HCT116 (cell line): ENCODE results near the gene ZNF396. TPM values are rescaled to one million over a fixed set of nuclear protein-coding genes. Genes with fewer than 3 reads are reported as not detected.

Experiments
- ATAC-seq: fragments of 200-7000 bp; cut with Tn5 transposase; 2 replicates; pipeline ENCODE4 v1.9.1; 2020; ENCODE audit warnings: mild to moderate bottlenecking, moderate library complexity
- BruUV-seq: library from RNA; stranded (reverse); fragments of 400-500 nt; replicated peaks from 2 replicates; lab custom pipeline; 2021; lab: Mats Ljungman, UMichigan
- CTCF ChIA-PET: fragments of 300-600 bp; sonication (Branson Sonifier 250); formaldehyde crosslinking; loops from one replicate; lab custom pipeline; 2021; ENCODE audit warnings: antibody characterized with exemption; lab: Charles Lee
- POLR2A ChIA-PET: fragments of 300-600, 350-600 bp; sonication (Branson Sonifier 250); formaldehyde crosslinking; loops from one replicate; lab custom pipeline; 2021; ENCODE audit warnings: antibody characterized with exemption; lab: Charles Lee
- RAD21 ChIA-PET, 2 experiments: fragments of 300-600 bp; sonication (Branson Sonifier 250); formaldehyde crosslinking; loops; one replicate each; lab custom pipeline; 2023; ENCODE audit warnings: low total read pairs in 2 of 2; ENCODE audit not compliant: uncharacterized antibody in 2 of 2, unreplicated experiment in 2 of 2, low non-redundant PET in 1 of 2; lab: Charles Lee
- DNase-seq: peaks from one replicate; pipeline ENCODE4 v3.0.0-alpha.2; 2010; ENCODE audit warnings: low read depth, low spot score
- H2AFZ ChIP-seq: fragments of 200-600 bp; shearing (Covaris generic), sonication (generic); 2 replicates; pipeline ENCODE4 v1.6.1; 2017; ENCODE audit warnings: low read depth, mixed run types, mixed read lengths, antibody characterized with exemption, low read length; ENCODE audit not compliant: poor library complexity, severe bottlenecking
- H3K27ac ChIP-seq: 2 replicates; pipeline ENCODE4 v1.5.1; 2012; ENCODE audit warnings: low read depth, low read length
- H3K27me3 ChIP-seq: fragments of 200-600 bp; sonication (generic); 2 replicates; pipeline ENCODE4 v1.6.1; 2016; ENCODE audit warnings: mixed run types, low read length, mixed read lengths; ENCODE audit not compliant: insufficient read depth
- H3K36me3 ChIP-seq, 2 experiments: fragments of 200-500 bp in 1 of 2; fragments of 200-600 bp in 1 of 2; sonication (Bioruptor generic) in 1 of 2; sonication (generic) in 1 of 2; 2 replicates each; pipeline versions ENCODE4 v1.5.1 to v1.6.1; 2014 to 2016; ENCODE audit warnings: low read length in 2 of 2, inconsistent platforms in 1 of 2, mixed read lengths in 1 of 2, mixed run types in 1 of 2; ENCODE audit not compliant: insufficient read depth in 2 of 2, control insufficient read depth in 1 of 2
- H3K4me1 ChIP-seq, 2 experiments: fragments of 200-600 bp in 1 of 2; sonication (generic) in 1 of 2; 2 replicates each; pipeline versions ENCODE4 v1.5.1 to v1.6.1; 2012 to 2017; ENCODE audit warnings: low read length in 2 of 2, inconsistent platforms in 1 of 2, mild to moderate bottlenecking in 1 of 2, mixed read lengths in 1 of 2, mixed run types in 1 of 2, moderate library complexity in 1 of 2; ENCODE audit not compliant: insufficient read depth in 2 of 2, control insufficient read depth in 1 of 2
- H3K4me2 ChIP-seq: fragments of 200-600 bp; sonication (generic); 2 replicates; pipeline ENCODE4 v1.6.1; 2017; ENCODE audit warnings: mixed run types, low read length, mixed read lengths
- H3K4me3 ChIP-seq, 2 experiments: fragments of 200-600 bp in 1 of 2; sonication (generic) in 1 of 2; replicated peaks in 1 of 2; 2 replicates each; pipeline ENCODE4 v1.5.1; 2011 to 2016; ENCODE audit warnings: low read length in 2 of 2, control low read depth in 1 of 2, low read depth in 1 of 2, mild to moderate bottlenecking in 1 of 2, mixed read lengths in 1 of 2, mixed run types in 1 of 2
- H3K79me2 ChIP-seq: fragments of 200-600 bp; sonication (generic); 2 replicates; pipeline ENCODE4 v1.6.1; 2017; ENCODE audit warnings: mild to moderate bottlenecking, mixed run types, low read length, moderate library complexity, mixed read lengths; ENCODE audit not compliant: insufficient read depth
- H3K9ac ChIP-seq: fragments of 200-600 bp; sonication (generic); 2 replicates; pipeline ENCODE4 v1.6.1; 2016; ENCODE audit warnings: low read length, mixed read lengths
- H3K9me2 ChIP-seq: fragments of 200-600 bp; sonication (generic), shearing (Covaris generic); 2 replicates; pipeline ENCODE4 v1.6.1; 2017; ENCODE audit warnings: mixed run types, mild to moderate bottlenecking, moderate library complexity; ENCODE audit not compliant: insufficient read depth
- H3K9me3 ChIP-seq, 2 experiments: fragments of 200-500 bp in 1 of 2; fragments of 200-600 bp in 1 of 2; sonication (Bioruptor generic) in 1 of 2; sonication (generic) in 1 of 2; 2 replicates each; pipeline ENCODE4 v1.6.1; 2014 to 2017; ENCODE audit warnings: low read length in 2 of 2, mixed read lengths in 2 of 2, inconsistent platforms in 1 of 2, low read depth in 1 of 2, mild to moderate bottlenecking in 1 of 2, mixed run types in 1 of 2, moderate library complexity in 1 of 2; ENCODE audit not compliant: control insufficient read depth in 1 of 2, insufficient read depth in 1 of 2
- H4K20me1 ChIP-seq: fragments of 200-600 bp; sonication (generic), shearing (Covaris generic); 2 replicates; pipeline ENCODE4 v1.6.1; 2017; ENCODE audit warnings: mixed run types, mild to moderate bottlenecking, moderate library complexity; ENCODE audit not compliant: insufficient read depth
- CBX3 ChIP-seq: IDR thresholded peaks from 2 replicates; pipeline ENCODE4 v1.6.1; 2012; ENCODE audit warnings: low read depth
- CTCF ChIP-seq, 3 experiments: fragments of 200-600 bp in 1 of 3; sonication (generic) in 1 of 3; IDR thresholded peaks in 2 of 3; conservative IDR thresholded peaks in 1 of 3; 2 replicates each; pipeline ENCODE4 v1.5.1; 2012 to 2017; ENCODE audit warnings: low read depth in 2 of 3, low read length in 2 of 3, antibody characterized with exemption in 1 of 3, borderline replicate concordance in 1 of 3, control low read depth in 1 of 3, mild to moderate bottlenecking in 1 of 3, mixed read lengths in 1 of 3, mixed run types in 1 of 3, moderate library complexity in 1 of 3; ENCODE audit not compliant: insufficient read depth in 1 of 3
- RAD21 ChIP-seq: IDR thresholded peaks from 2 replicates; pipeline ENCODE4 v1.6.1; 2012; ENCODE audit warnings: low read depth, mild to moderate bottlenecking
- YY1 ChIP-seq: IDR thresholded peaks from 2 replicates; pipeline ENCODE4 v1.6.1; 2011; ENCODE audit warnings: low read length, low read depth, moderate library complexity, mild to moderate bottlenecking; ENCODE audit not compliant: insufficient replicate concordance; ENCODE audit errors: extremely low read depth
- intact Hi-C: fragments of 100-400 bp; cut with micrococcal nuclease; formaldehyde crosslinking; loops from 2 replicates; pipeline ENCODE4 v1.10.0; 2022
- total RNA-seq: library from RNA; stranded (reverse); gene quantifications from one replicate; pipeline ENCODE4 v1.2.1, GENCODE V29; 2021; ENCODE audit not compliant: unreplicated experiment

The ZNF396 gene
- total RNA-seq, 1 experiment from 2014 or later: 1.3 TPM

- CTCF ChIA-PET: interaction anchor here (0.9 to 1.7 kb wide), 16 partner anchors 8 to 897 kb away, joined by 3 to 11 read pairs (median 5); partner anchors contain the start of gene ZNF396
- H4K20me1 ChIP-seq: no peaks in the 10 kb centered on the region
- H3K4me3 ChIP-seq: no peak overlapping the region
- H3K27me3 ChIP-seq: 0 out of 2 replicates have a peak, but pooled peaks cover 6% of the 10 kb centered on the region
- BruUV-seq: no TSS peak
- H3K9me3 ChIP-seq: no peaks in the 10 kb centered on the region
- no peak overlapping the region for H3K27ac ChIP-seq
- TF ChIP-seq YY1 (no peak), CTCF (IDR thresholded peaks at IDR 0.05 in 2 of 3, conservative IDR thresholded peaks at IDR 0.05 in 1 of 3; ENCODE audit: borderline replicate concordance in 1 of 3, insufficient read depth in 1 of 3, low read depth in 2 of 3, low read length in 2 of 3) (peak; percentile 30 to 62 (median 48); a peak in 4 of 6 replicates), CBX3 (0 out of 2 replicates have a peak, but pooled peaks have one; percentile 32), RAD21 (peak; percentile 48)
- ATAC-seq (peak; percentile 86), DNase-seq (peak; percentile 37)
- 0 out of 4 replicates have a peak, but pooled peaks cover 0 to 4% of the 10 kb centered on the region in 2 experiments for H3K4me1 ChIP-seq
- POLR2A ChIA-PET: interaction anchor here (1.0 kb wide), 1 partner anchor 8 kb away, joined by 5 read pairs; no protein-coding TSS in a partner anchor
- no peak overlapping the region for H3K9ac ChIP-seq
- no peaks in the 10 kb centered on the region for H3K36me3 ChIP-seq
- no peaks in the 10 kb centered on the region for H3K79me2 ChIP-seq
- RAD21 ChIA-PET: interaction anchor here in 1 of 2 experiments (0.9 kb wide), 1 partner anchor 390 kb away, joined by 3 read pairs; no protein-coding TSS in a partner anchor
- intact Hi-C loops: loop anchor here (5.0 to 10.0 kb wide), 3 partner anchors 382 to 585 kb away; partner anchors contain the start of gene RMP24
- peak overlapping the region; percentile 40 for H2AFZ ChIP-seq
- 0 out of 2 replicates have a peak overlapping the region, but pooled peaks have one; percentile 24 for H3K4me2 ChIP-seq
- H3K9me2 ChIP-seq: no peaks in the 10 kb centered on the region
Measured at GRCh38 chr18:35387152-35387571, 10.0 kb upstream of the ZNF396 start.
